Heart left ventricle (tissue), 13 donors: ENCODE measurements around the gene ZBTB46.
"Not testable (repeated sequence)": the region's sequence is repeated elsewhere in the genome, so short reads cannot be mapped to it uniquely, and the experiment has no call there.

Experiments
- CTCF ChIP-seq, 12 donors: fragments of 200-600 bp; sonication (generic) in 4 of 12; IDR thresholded peaks; one replicate each; pipeline versions ENCODE4 v1.5.0 to v1.8.0; 2018 to 2022; ENCODE audit warnings: antibody characterized with exemption in 12 of 12, mild to moderate bottlenecking in 5 of 12
- POLR2A ChIP-seq, 2 donors: fragments of 450-650 bp; IDR thresholded peaks; one replicate each; pipeline ENCODE4 v1.6.1; 2017; ENCODE audit warnings: antibody characterized with exemption in 2 of 2, mild to moderate bottlenecking in 2 of 2, moderate library complexity in 2 of 2
- donor health status: ischemic (EF 13 %, LVEDD 7.1; RV severe dilation, severe dysfunction).
- donor health status: DM: no; HTN: yes; CAD: no.
- donor health status: DM: no; HTN: no; CAD: no.
- donor health status: ischemic (EF 25% LVEDD 6.9; RV normal size, moderate dysfunction).
- donor health status: ischemic (EF 25% LVEDD 5.7; RV mildly dilated, moderate dysfunction).
- donor health status: ischemic (EF 35%, LVEDD 5.7; RV mildly dilated, moderate dysfunction).
- donor health status: nonischemic (EF 11% LVEDD 7.7; RV severe dilation, severe dysfunction).
- donor health status: DM: yes; HTN: yes; CAD: no.
- donor health status: PGD.
- donor health status: ischemic (EF 29% LVEDD 5.4; RV normal size, mild dysfunction).
- donor health status: nonischemic (EF 23%, LVEDD 6.1; RV moderate dilation, normal function).

- TF ChIP-seq CTCF, POLR2A (IDR thresholded peaks at IDR 0.05): not testable (repeated sequence)
Measured at GRCh38 chr20:63874241-63874640, 43.2 kb upstream of the ZBTB46 start.
